GM23338 (cell line): ENCODE results near the gene SPATC1L. TPM values are rescaled to one million over a fixed set of nuclear protein-coding genes. Genes with fewer than 3 reads are reported as not detected.

Source experiments
- ATAC-seq: fragments of 200-7000 bp; cut with Tn5 transposase; 3 replicates; pipeline ENCODE4 v1.9.1; 2020
- DNase-seq: peaks from one replicate; pipeline ENCODE4 v3.0.0-alpha.2; 2015; ENCODE audit warnings: low spot score
- H2AFZ ChIP-seq: fragments of 200-600 bp; sonication (generic); 2 replicates; pipeline ENCODE4 v1.8.0; 2016; ENCODE audit warnings: antibody characterized with exemption, mild to moderate bottlenecking, moderate library complexity
- H3F3A ChIP-seq: fragments of 200-600 bp; sonication (generic); replicated peaks from 2 replicates; pipeline ENCODE4 v1.8.0; 2017; ENCODE audit warnings: antibody characterized with exemption, mixed run types, low read depth
- H3K27ac ChIP-seq: fragments of 200-600 bp; sonication (generic); 2 replicates; pipeline ENCODE4 v1.6.1; 2016; ENCODE audit warnings: low read depth
- H3K27me3 ChIP-seq: fragments of 200-600 bp; sonication (generic); 2 replicates; pipeline ENCODE4 v1.8.0; 2016; ENCODE audit warnings: mild to moderate bottlenecking, mixed run types, moderate library complexity; ENCODE audit not compliant: insufficient read depth
- H3K36me3 ChIP-seq: fragments of 200-600 bp; sonication (generic); 2 replicates; pipeline ENCODE4 v1.8.0; 2016; ENCODE audit warnings: mild to moderate bottlenecking; ENCODE audit not compliant: insufficient read depth
- H3K4me1 ChIP-seq: fragments of 200-600 bp; sonication (generic); 2 replicates; pipeline ENCODE4 v1.8.0; 2016; ENCODE audit warnings: mild to moderate bottlenecking, moderate library complexity; ENCODE audit not compliant: insufficient read depth
- H3K4me2 ChIP-seq: fragments of 200-600 bp; sonication (generic); 2 replicates; pipeline ENCODE4 v1.7.1; 2017; ENCODE audit warnings: mixed run types
- H3K4me3 ChIP-seq: fragments of 200-600 bp; sonication (generic); 2 replicates; pipeline ENCODE4 v1.6.1; 2016; ENCODE audit warnings: mixed run types
- H3K79me2 ChIP-seq: fragments of 200-600 bp; sonication (generic); replicated peaks from 2 replicates; pipeline ENCODE4 v1.8.0; 2017; ENCODE audit warnings: mild to moderate bottlenecking; ENCODE audit not compliant: insufficient read depth
- H3K9me2 ChIP-seq: fragments of 200-600 bp; sonication (generic); 2 replicates; pipeline ENCODE4 v1.8.0; 2017; ENCODE audit not compliant: insufficient read depth
- H4K20me1 ChIP-seq: fragments of 200-600 bp; sonication (generic); replicated peaks from 2 replicates; pipeline ENCODE4 v1.8.0; 2017; ENCODE audit warnings: mild to moderate bottlenecking; ENCODE audit not compliant: insufficient read depth
- H3K27ac Mint-ChIP-seq: 2 replicates; pipeline ENCODE4 v1.8.0; 2020; ENCODE audit warnings: inconsistent platforms, mild to moderate bottlenecking, moderate library complexity, mixed read lengths
- H3K27me3 Mint-ChIP-seq: 3 replicates; pipeline ENCODE4 v1.8.0; 2022; ENCODE audit warnings: low read depth, mild to moderate bottlenecking, moderate library complexity, mixed read lengths, inconsistent platforms; ENCODE audit not compliant: insufficient read depth, poor library complexity
- H3K36me3 Mint-ChIP-seq: 3 replicates; pipeline ENCODE4 v1.8.0; 2021; ENCODE audit warnings: low read depth, mild to moderate bottlenecking, inconsistent platforms, moderate library complexity, mixed read lengths
- H3K4me1 Mint-ChIP-seq: 3 replicates; pipeline ENCODE4 v1.8.0; 2020; ENCODE audit warnings: mild to moderate bottlenecking, inconsistent platforms, mixed read lengths
- H3K4me3 Mint-ChIP-seq: 3 replicates; pipeline ENCODE4 v1.8.0; 2021; ENCODE audit warnings: moderate library complexity, mild to moderate bottlenecking, inconsistent platforms, mixed read lengths
- H3K9me3 Mint-ChIP-seq: 3 replicates; pipeline ENCODE4 v1.8.0; 2020; ENCODE audit warnings: moderate library complexity, mild to moderate bottlenecking, inconsistent platforms, mixed read lengths
- EZH2 ChIP-seq: fragments of 200-600 bp; sonication (generic); IDR thresholded peaks from one replicate; pipeline ENCODE4 v1.8.0; 2017; ENCODE audit warnings: antibody characterized with exemption, mild to moderate bottlenecking, low read depth; ENCODE audit not compliant: unreplicated experiment
- EZH2phosphoT487 ChIP-seq: fragments of 200-600 bp; sonication (generic); IDR thresholded peaks from one replicate; pipeline ENCODE4 v1.8.1; 2018; ENCODE audit warnings: antibody characterized with exemption; ENCODE audit not compliant: unreplicated experiment
- JUNB ChIP-seq: IDR thresholded peaks from one replicate; pipeline ENCODE4 v1.6.1; 2016; ENCODE audit warnings: antibody characterized with exemption; ENCODE audit not compliant: unreplicated experiment
- NANOG ChIP-seq: IDR thresholded peaks from 2 replicates; pipeline ENCODE4 v1.6.1; 2016; ENCODE audit warnings: antibody characterized with exemption, borderline replicate concordance
- POLR2AphosphoS5 ChIP-seq: IDR thresholded peaks from 2 replicates; pipeline ENCODE4 v1.6.1; 2016; ENCODE audit warnings: antibody characterized with exemption, low read depth
- STAT1 ChIP-seq: IDR thresholded peaks from one replicate; pipeline ENCODE4 v1.6.1; 2016; ENCODE audit warnings: antibody characterized with exemption; ENCODE audit not compliant: unreplicated experiment
- ZNF114 ChIP-seq: fragments of 250-450 bp; sonication (Bioruptor Pico); IDR thresholded peaks from 2 replicates; pipeline ENCODE4 v1.5.0; 2020; ENCODE audit warnings: mild to moderate bottlenecking, moderate library complexity
- ZNF331 ChIP-seq: fragments of 250-450 bp; sonication (Bioruptor Pico); IDR thresholded peaks from 2 replicates; pipeline ENCODE4 v1.5.0; 2020; ENCODE audit warnings: low read depth, mild to moderate bottlenecking, moderate library complexity
- polyA plus RNA-seq: library from polyadenylated mRNA; unstranded; fragments of >200 nt; fragmentation: Nextera tagmentation; extraction: Ambion mirVana; gene quantifications from 2 replicates; pipeline ENCODE4 v1.2.1, GENCODE V29; 2016
- total RNA-seq: library from RNA; depleted of rRNA; stranded (reverse); fragments of >200 nt; shearing (Covaris generic); gene quantifications from 2 replicates; pipeline ENCODE4 v1.2.3, GENCODE V29; 2014
- TF ChIP-seq, protein P1 (sequence below): IDR thresholded peaks from 2 replicates; pipeline ENCODE4 v1.6.1; 2016; ENCODE audit warnings: antibody characterized with exemption
- TF ChIP-seq, protein P2 (sequence below): fragments of 250-450 bp; sonication (Bioruptor Pico); IDR thresholded peaks from 2 replicates; pipeline ENCODE4 v1.5.0; 2020; ENCODE audit warnings: mild to moderate bottlenecking, moderate library complexity
- TF ChIP-seq, protein P3 (sequence below): IDR thresholded peaks from one replicate; pipeline ENCODE4 v1.6.1; 2018; ENCODE audit warnings: antibody characterized with exemption; ENCODE audit not compliant: unreplicated experiment
- TF ChIP-seq, protein P4 (sequence below), 2 experiments: fragments of 200-600 bp in 1 of 2; sonication (generic) in 1 of 2; conservative IDR thresholded peaks; 2 replicates each; pipeline versions ENCODE4 v1.5.1 to v1.6.1; 2016 to 2017; ENCODE audit warnings: antibody characterized with exemption in 2 of 2, low read depth in 2 of 2, mild to moderate bottlenecking in 2 of 2, moderate library complexity in 1 of 2

The SPATC1L gene
- total and polyA plus RNA-seq, 2 experiments from 2014 or later, result 37.6 to 70.2 TPM

DNA sequence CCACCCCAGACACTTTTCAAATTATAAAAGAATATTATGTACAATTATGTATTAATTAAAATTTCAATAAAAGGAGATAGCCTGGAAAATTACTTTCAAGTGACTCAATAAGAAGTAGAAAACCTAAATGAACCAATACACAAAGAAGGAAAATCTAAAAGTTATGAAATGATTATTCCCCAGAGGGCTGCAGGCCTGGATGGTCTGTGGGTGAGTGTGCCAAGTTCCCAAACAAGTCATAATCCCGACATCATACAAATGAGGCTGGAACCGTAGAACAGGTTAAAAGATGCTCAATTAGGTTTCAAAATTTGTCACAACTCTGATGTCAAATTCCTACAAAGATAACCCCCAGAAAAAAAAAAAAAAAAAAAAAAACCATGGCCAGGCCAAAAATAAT, 12.7 kb downstream of the SPATC1L start:
- no peaks in the 10 kb centered on the region for H3K27me3 ChIP-seq
- H3K79me2 ChIP-seq, result peaks cover 44% of the 10 kb centered on the region
- H3K4me2 ChIP-seq, result no peak overlapping the region
- H2AFZ ChIP-seq, result no peak overlapping the region
- no peak overlapping the region for H3K27ac ChIP-seq
- no peak for ATAC-seq
- H3K9me2 ChIP-seq, result no peaks in the 10 kb centered on the region
- H3K4me3 ChIP-seq, result no peak overlapping the region
- H3K27ac Mint-ChIP-seq, result no peak overlapping the region
- H4K20me1 ChIP-seq, result peaks cover 12% of the 10 kb centered on the region; the same call in 1 of the 2 replicates
- H3K4me1 Mint-ChIP-seq, result peaks cover 11% of the 10 kb centered on the region
- H3K4me1 ChIP-seq, result no peaks in the 10 kb centered on the region
- TF ChIP-seq EZH2phosphoT487 (no peak), POLR2AphosphoS5 (no peak), ZNF331 (CRISPR knock-in tag) (no peak), EZH2 (no peak), NANOG (no peak), JUNB (no peak), STAT1 (no peak), ZNF114 (CRISPR knock-in tag) (no peak)
- TF ChIP-seq, protein P1, sequence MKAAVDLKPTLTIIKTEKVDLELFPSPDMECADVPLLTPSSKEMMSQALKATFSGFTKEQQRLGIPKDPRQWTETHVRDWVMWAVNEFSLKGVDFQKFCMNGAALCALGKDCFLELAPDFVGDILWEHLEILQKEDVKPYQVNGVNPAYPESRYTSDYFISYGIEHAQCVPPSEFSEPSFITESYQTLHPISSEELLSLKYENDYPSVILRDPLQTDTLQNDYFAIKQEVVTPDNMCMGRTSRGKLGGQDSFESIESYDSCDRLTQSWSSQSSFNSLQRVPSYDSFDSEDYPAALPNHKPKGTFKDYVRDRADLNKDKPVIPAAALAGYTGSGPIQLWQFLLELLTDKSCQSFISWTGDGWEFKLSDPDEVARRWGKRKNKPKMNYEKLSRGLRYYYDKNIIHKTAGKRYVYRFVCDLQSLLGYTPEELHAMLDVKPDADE, result no peak
- TF ChIP-seq, protein P2, sequence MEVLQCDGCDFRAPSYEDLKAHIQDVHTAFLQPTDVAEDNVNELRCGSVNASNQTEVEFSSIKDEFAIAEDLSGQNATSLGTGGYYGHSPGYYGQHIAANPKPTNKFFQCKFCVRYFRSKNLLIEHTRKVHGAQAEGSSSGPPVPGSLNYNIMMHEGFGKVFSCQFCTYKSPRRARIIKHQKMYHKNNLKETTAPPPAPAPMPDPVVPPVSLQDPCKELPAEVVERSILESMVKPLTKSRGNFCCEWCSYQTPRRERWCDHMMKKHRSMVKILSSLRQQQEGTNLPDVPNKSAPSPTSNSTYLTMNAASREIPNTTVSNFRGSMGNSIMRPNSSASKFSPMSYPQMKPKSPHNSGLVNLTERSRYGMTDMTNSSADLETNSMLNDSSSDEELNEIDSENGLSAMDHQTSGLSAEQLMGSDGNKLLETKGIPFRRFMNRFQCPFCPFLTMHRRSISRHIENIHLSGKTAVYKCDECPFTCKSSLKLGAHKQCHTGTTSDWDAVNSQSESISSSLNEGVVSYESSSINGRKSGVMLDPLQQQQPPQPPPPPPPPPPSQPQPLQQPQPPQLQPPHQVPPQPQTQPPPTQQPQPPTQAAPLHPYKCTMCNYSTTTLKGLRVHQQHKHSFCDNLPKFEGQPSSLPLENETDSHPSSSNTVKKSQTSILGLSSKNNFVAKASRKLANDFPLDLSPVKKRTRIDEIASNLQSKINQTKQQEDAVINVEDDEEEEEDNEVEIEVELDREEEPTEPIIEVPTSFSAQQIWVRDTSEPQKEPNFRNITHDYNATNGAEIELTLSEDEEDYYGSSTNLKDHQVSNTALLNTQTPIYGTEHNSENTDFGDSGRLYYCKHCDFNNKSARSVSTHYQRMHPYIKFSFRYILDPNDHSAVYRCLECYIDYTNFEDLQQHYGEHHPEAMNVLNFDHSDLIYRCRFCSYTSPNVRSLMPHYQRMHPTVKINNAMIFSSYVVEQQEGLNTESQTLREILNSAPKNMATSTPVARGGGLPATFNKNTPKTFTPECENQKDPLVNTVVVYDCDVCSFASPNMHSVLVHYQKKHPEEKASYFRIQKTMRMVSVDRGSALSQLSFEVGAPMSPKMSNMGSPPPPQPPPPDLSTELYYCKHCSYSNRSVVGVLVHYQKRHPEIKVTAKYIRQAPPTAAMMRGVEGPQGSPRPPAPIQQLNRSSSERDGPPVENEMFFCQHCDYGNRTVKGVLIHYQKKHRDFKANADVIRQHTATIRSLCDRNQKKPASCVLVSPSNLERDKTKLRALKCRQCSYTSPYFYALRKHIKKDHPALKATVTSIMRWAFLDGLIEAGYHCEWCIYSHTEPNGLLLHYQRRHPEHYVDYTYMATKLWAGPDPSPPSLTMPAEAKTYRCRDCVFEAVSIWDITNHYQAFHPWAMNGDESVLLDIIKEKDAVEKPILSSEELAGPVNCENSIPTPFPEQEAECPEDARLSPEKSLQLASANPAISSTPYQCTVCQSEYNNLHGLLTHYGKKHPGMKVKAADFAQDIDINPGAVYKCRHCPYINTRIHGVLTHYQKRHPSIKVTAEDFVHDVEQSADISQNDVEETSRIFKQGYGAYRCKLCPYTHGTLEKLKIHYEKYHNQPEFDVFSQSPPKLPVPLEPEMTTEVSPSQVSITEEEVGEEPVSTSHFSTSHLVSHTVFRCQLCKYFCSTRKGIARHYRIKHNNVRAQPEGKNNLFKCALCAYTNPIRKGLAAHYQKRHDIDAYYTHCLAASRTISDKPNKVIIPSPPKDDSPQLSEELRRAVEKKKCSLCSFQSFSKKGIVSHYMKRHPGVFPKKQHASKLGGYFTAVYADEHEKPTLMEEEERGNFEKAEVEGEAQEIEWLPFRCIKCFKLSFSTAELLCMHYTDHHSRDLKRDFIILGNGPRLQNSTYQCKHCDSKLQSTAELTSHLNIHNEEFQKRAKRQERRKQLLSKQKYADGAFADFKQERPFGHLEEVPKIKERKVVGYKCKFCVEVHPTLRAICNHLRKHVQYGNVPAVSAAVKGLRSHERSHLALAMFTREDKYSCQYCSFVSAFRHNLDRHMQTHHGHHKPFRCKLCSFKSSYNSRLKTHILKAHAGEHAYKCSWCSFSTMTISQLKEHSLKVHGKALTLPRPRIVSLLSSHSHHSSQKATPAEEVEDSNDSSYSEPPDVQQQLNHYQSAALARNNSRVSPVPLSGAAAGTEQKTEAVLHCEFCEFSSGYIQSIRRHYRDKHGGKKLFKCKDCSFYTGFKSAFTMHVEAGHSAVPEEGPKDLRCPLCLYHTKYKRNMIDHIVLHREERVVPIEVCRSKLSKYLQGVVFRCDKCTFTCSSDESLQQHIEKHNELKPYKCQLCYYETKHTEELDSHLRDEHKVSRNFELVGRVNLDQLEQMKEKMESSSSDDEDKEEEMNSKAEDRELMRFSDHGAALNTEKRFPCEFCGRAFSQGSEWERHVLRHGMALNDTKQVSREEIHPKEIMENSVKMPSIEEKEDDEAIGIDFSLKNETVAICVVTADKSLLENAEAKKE (CRISPR knock-in tag), result no peak
- TF ChIP-seq, protein P3, sequence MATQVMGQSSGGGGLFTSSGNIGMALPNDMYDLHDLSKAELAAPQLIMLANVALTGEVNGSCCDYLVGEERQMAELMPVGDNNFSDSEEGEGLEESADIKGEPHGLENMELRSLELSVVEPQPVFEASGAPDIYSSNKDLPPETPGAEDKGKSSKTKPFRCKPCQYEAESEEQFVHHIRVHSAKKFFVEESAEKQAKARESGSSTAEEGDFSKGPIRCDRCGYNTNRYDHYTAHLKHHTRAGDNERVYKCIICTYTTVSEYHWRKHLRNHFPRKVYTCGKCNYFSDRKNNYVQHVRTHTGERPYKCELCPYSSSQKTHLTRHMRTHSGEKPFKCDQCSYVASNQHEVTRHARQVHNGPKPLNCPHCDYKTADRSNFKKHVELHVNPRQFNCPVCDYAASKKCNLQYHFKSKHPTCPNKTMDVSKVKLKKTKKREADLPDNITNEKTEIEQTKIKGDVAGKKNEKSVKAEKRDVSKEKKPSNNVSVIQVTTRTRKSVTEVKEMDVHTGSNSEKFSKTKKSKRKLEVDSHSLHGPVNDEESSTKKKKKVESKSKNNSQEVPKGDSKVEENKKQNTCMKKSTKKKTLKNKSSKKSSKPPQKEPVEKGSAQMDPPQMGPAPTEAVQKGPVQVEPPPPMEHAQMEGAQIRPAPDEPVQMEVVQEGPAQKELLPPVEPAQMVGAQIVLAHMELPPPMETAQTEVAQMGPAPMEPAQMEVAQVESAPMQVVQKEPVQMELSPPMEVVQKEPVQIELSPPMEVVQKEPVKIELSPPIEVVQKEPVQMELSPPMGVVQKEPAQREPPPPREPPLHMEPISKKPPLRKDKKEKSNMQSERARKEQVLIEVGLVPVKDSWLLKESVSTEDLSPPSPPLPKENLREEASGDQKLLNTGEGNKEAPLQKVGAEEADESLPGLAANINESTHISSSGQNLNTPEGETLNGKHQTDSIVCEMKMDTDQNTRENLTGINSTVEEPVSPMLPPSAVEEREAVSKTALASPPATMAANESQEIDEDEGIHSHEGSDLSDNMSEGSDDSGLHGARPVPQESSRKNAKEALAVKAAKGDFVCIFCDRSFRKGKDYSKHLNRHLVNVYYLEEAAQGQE, result no peak
- TF ChIP-seq, protein P4, sequence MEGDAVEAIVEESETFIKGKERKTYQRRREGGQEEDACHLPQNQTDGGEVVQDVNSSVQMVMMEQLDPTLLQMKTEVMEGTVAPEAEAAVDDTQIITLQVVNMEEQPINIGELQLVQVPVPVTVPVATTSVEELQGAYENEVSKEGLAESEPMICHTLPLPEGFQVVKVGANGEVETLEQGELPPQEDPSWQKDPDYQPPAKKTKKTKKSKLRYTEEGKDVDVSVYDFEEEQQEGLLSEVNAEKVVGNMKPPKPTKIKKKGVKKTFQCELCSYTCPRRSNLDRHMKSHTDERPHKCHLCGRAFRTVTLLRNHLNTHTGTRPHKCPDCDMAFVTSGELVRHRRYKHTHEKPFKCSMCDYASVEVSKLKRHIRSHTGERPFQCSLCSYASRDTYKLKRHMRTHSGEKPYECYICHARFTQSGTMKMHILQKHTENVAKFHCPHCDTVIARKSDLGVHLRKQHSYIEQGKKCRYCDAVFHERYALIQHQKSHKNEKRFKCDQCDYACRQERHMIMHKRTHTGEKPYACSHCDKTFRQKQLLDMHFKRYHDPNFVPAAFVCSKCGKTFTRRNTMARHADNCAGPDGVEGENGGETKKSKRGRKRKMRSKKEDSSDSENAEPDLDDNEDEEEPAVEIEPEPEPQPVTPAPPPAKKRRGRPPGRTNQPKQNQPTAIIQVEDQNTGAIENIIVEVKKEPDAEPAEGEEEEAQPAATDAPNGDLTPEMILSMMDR (conservative IDR thresholded peaks at IDR 0.05; ENCODE audit: low read depth in 2 of 2), result no peak
- no peak overlapping the region for H3K4me3 Mint-ChIP-seq
- no peaks in the 10 kb centered on the region for H3F3A ChIP-seq
- peaks cover 7% of the 10 kb centered on the region; the same call in 2 of the 3 replicates for H3K9me3 Mint-ChIP-seq
- peaks cover 21% of the 10 kb centered on the region; the same call in 2 of the 3 replicates for H3K36me3 Mint-ChIP-seq
- peaks cover 7% of the 10 kb centered on the region for H3K27me3 Mint-ChIP-seq
- H3K36me3 ChIP-seq, result no peaks in the 10 kb centered on the region; the same call in 1 of the 2 replicates
- DNase-seq, result no peak
